HCT116 (cell line): Measurements from ENCODE around the gene ZSCAN5A. TPM values are rescaled to one million over a fixed set of nuclear protein-coding genes. Genes with fewer than 3 reads are reported as not detected.

Source experiments
- ATAC-seq: fragments of 200-7000 bp; cut with Tn5 transposase; 2 replicates; pipeline ENCODE4 v1.9.1; 2020; ENCODE audit warnings: mild to moderate bottlenecking, moderate library complexity
- BruUV-seq: library from RNA; stranded (reverse); fragments of 400-500 nt; replicated peaks from 2 replicates; lab custom pipeline; 2021; lab: Mats Ljungman, UMichigan
- CTCF ChIA-PET: fragments of 300-600 bp; sonication (Branson Sonifier 250); formaldehyde crosslinking; loops from one replicate; lab custom pipeline; 2021; ENCODE audit warnings: antibody characterized with exemption; lab: Charles Lee
- POLR2A ChIA-PET: fragments of 300-600, 350-600 bp; sonication (Branson Sonifier 250); formaldehyde crosslinking; loops from one replicate; lab custom pipeline; 2021; ENCODE audit warnings: antibody characterized with exemption; lab: Charles Lee
- RAD21 ChIA-PET, 2 experiments: fragments of 300-600 bp; sonication (Branson Sonifier 250); formaldehyde crosslinking; loops; one replicate each; lab custom pipeline; 2023; ENCODE audit warnings: low total read pairs in 2 of 2; ENCODE audit not compliant: uncharacterized antibody in 2 of 2, unreplicated experiment in 2 of 2, low non-redundant PET in 1 of 2; lab: Charles Lee
- DNase-seq: peaks from one replicate; pipeline ENCODE4 v3.0.0-alpha.2; 2010; ENCODE audit warnings: low read depth, low spot score
- H2AFZ ChIP-seq: fragments of 200-600 bp; shearing (Covaris generic), sonication (generic); 2 replicates; pipeline ENCODE4 v1.6.1; 2017; ENCODE audit warnings: low read depth, mixed run types, mixed read lengths, antibody characterized with exemption, low read length; ENCODE audit not compliant: poor library complexity, severe bottlenecking
- H3K27ac ChIP-seq: 2 replicates; pipeline ENCODE4 v1.5.1; 2012; ENCODE audit warnings: low read depth, low read length
- H3K27me3 ChIP-seq: fragments of 200-600 bp; sonication (generic); 2 replicates; pipeline ENCODE4 v1.6.1; 2016; ENCODE audit warnings: mixed run types, low read length, mixed read lengths; ENCODE audit not compliant: insufficient read depth
- H3K36me3 ChIP-seq, 2 experiments: fragments of 200-500 bp in 1 of 2; fragments of 200-600 bp in 1 of 2; sonication (Bioruptor generic) in 1 of 2; sonication (generic) in 1 of 2; 2 replicates each; pipeline versions ENCODE4 v1.5.1 to v1.6.1; 2014 to 2016; ENCODE audit warnings: low read length in 2 of 2, inconsistent platforms in 1 of 2, mixed read lengths in 1 of 2, mixed run types in 1 of 2; ENCODE audit not compliant: insufficient read depth in 2 of 2, control insufficient read depth in 1 of 2
- H3K4me1 ChIP-seq, 2 experiments: fragments of 200-600 bp in 1 of 2; sonication (generic) in 1 of 2; 2 replicates each; pipeline versions ENCODE4 v1.5.1 to v1.6.1; 2012 to 2017; ENCODE audit warnings: low read length in 2 of 2, inconsistent platforms in 1 of 2, mild to moderate bottlenecking in 1 of 2, mixed read lengths in 1 of 2, mixed run types in 1 of 2, moderate library complexity in 1 of 2; ENCODE audit not compliant: insufficient read depth in 2 of 2, control insufficient read depth in 1 of 2
- H3K4me2 ChIP-seq: fragments of 200-600 bp; sonication (generic); 2 replicates; pipeline ENCODE4 v1.6.1; 2017; ENCODE audit warnings: mixed run types, low read length, mixed read lengths
- H3K4me3 ChIP-seq, 2 experiments: fragments of 200-600 bp in 1 of 2; sonication (generic) in 1 of 2; replicated peaks in 1 of 2; 2 replicates each; pipeline ENCODE4 v1.5.1; 2011 to 2016; ENCODE audit warnings: low read length in 2 of 2, control low read depth in 1 of 2, low read depth in 1 of 2, mild to moderate bottlenecking in 1 of 2, mixed read lengths in 1 of 2, mixed run types in 1 of 2
- H3K79me2 ChIP-seq: fragments of 200-600 bp; sonication (generic); 2 replicates; pipeline ENCODE4 v1.6.1; 2017; ENCODE audit warnings: mild to moderate bottlenecking, mixed run types, low read length, moderate library complexity, mixed read lengths; ENCODE audit not compliant: insufficient read depth
- H3K9ac ChIP-seq: fragments of 200-600 bp; sonication (generic); 2 replicates; pipeline ENCODE4 v1.6.1; 2016; ENCODE audit warnings: low read length, mixed read lengths
- H3K9me2 ChIP-seq: fragments of 200-600 bp; sonication (generic), shearing (Covaris generic); 2 replicates; pipeline ENCODE4 v1.6.1; 2017; ENCODE audit warnings: mixed run types, mild to moderate bottlenecking, moderate library complexity; ENCODE audit not compliant: insufficient read depth
- H3K9me3 ChIP-seq, 2 experiments: fragments of 200-500 bp in 1 of 2; fragments of 200-600 bp in 1 of 2; sonication (Bioruptor generic) in 1 of 2; sonication (generic) in 1 of 2; 2 replicates each; pipeline ENCODE4 v1.6.1; 2014 to 2017; ENCODE audit warnings: low read length in 2 of 2, mixed read lengths in 2 of 2, inconsistent platforms in 1 of 2, low read depth in 1 of 2, mild to moderate bottlenecking in 1 of 2, mixed run types in 1 of 2, moderate library complexity in 1 of 2; ENCODE audit not compliant: control insufficient read depth in 1 of 2, insufficient read depth in 1 of 2
- H4K20me1 ChIP-seq: fragments of 200-600 bp; sonication (generic), shearing (Covaris generic); 2 replicates; pipeline ENCODE4 v1.6.1; 2017; ENCODE audit warnings: mixed run types, mild to moderate bottlenecking, moderate library complexity; ENCODE audit not compliant: insufficient read depth
- ATF3 ChIP-seq: IDR thresholded peaks from 2 replicates; pipeline ENCODE4 v1.6.1; 2012
- CBX3 ChIP-seq: IDR thresholded peaks from 2 replicates; pipeline ENCODE4 v1.6.1; 2012; ENCODE audit warnings: low read depth
- CEBPB ChIP-seq: IDR thresholded peaks from 2 replicates; pipeline ENCODE4 v1.6.1; 2012; ENCODE audit warnings: low read depth
- EGR1 ChIP-seq: IDR thresholded peaks from 2 replicates; pipeline ENCODE4 v1.6.1; 2012; ENCODE audit warnings: low read depth
- ELF1 ChIP-seq: IDR thresholded peaks from 2 replicates; pipeline ENCODE4 v1.6.1; 2012; ENCODE audit warnings: low read depth, borderline replicate concordance
- EZH2 ChIP-seq: fragments of 200-600 bp; sonication (generic); IDR thresholded peaks from 2 replicates; pipeline ENCODE4 v1.6.1; 2017; ENCODE audit warnings: antibody characterized with exemption, mixed run types
- EZH2phosphoT487 ChIP-seq: fragments of 200-600 bp; IDR thresholded peaks from 2 replicates; pipeline ENCODE4 v1.6.1; 2018; ENCODE audit warnings: antibody characterized with exemption, borderline replicate concordance
- FOSL1 ChIP-seq: IDR thresholded peaks from 2 replicates; pipeline ENCODE4 v1.6.1; 2012; ENCODE audit warnings: low read depth
- JUND ChIP-seq: IDR thresholded peaks from 2 replicates; pipeline ENCODE4 v1.6.1; 2012
- POLR2A ChIP-seq: IDR thresholded peaks from 2 replicates; pipeline ENCODE4 v1.7.0; 2011; ENCODE audit warnings: borderline replicate concordance; ENCODE audit not compliant: insufficient read depth, insufficient read length; ENCODE audit errors: extremely low read depth
- POLR2AphosphoS5 ChIP-seq: IDR thresholded peaks from 2 replicates; pipeline ENCODE4 v1.6.1; 2011; ENCODE audit warnings: mild to moderate bottlenecking, low read depth, low read length, moderate library complexity
- RAD21 ChIP-seq: IDR thresholded peaks from 2 replicates; pipeline ENCODE4 v1.6.1; 2012; ENCODE audit warnings: low read depth, mild to moderate bottlenecking
- SIN3A ChIP-seq: IDR thresholded peaks from 2 replicates; pipeline ENCODE4 v1.6.1; 2012; ENCODE audit warnings: low read depth
- SP1 ChIP-seq: IDR thresholded peaks from 2 replicates; pipeline ENCODE4 v1.6.1; 2012; ENCODE audit warnings: low read depth
- SRF ChIP-seq: IDR thresholded peaks from 2 replicates; pipeline ENCODE4 v1.6.1; 2012; ENCODE audit warnings: low read depth
- TCF7L2 ChIP-seq: IDR thresholded peaks from 2 replicates; pipeline ENCODE4 v1.7.0; 2011; ENCODE audit warnings: borderline replicate concordance, inconsistent platforms; ENCODE audit not compliant: insufficient read depth, insufficient read length; ENCODE audit errors: extremely low read depth
- YY1 ChIP-seq: IDR thresholded peaks from 2 replicates; pipeline ENCODE4 v1.6.1; 2011; ENCODE audit warnings: low read length, low read depth, moderate library complexity, mild to moderate bottlenecking; ENCODE audit not compliant: insufficient replicate concordance; ENCODE audit errors: extremely low read depth
- ZBTB33 ChIP-seq: IDR thresholded peaks from 2 replicates; pipeline ENCODE4 v1.6.1; 2011; ENCODE audit warnings: mild to moderate bottlenecking, low read length, moderate library complexity; ENCODE audit not compliant: insufficient replicate concordance; ENCODE audit errors: extremely low read depth
- ZFX ChIP-seq: fragments of 450-650 bp; IDR thresholded peaks from 2 replicates; pipeline ENCODE4 v1.6.1; 2017
- intact Hi-C: fragments of 100-400 bp; cut with micrococcal nuclease; formaldehyde crosslinking; loops from 2 replicates; pipeline ENCODE4 v1.10.0; 2022
- total RNA-seq: library from RNA; stranded (reverse); gene quantifications from one replicate; pipeline ENCODE4 v1.2.1, GENCODE V29; 2021; ENCODE audit not compliant: unreplicated experiment
- TF ChIP-seq, protein P1 (sequence below), 3 experiments: fragments of 200-600 bp in 1 of 3; sonication (generic) in 1 of 3; IDR thresholded peaks in 2 of 3; conservative IDR thresholded peaks in 1 of 3; 2 replicates each; pipeline ENCODE4 v1.5.1; 2012 to 2017; ENCODE audit warnings: low read depth in 2 of 3, low read length in 2 of 3, antibody characterized with exemption in 1 of 3, borderline replicate concordance in 1 of 3, control low read depth in 1 of 3, mild to moderate bottlenecking in 1 of 3, mixed read lengths in 1 of 3, mixed run types in 1 of 3, moderate library complexity in 1 of 3; ENCODE audit not compliant: insufficient read depth in 1 of 3

ZSCAN5A gene
- total RNA-seq, 1 experiment from 2014 or later: 9.2 TPM

DNA sequence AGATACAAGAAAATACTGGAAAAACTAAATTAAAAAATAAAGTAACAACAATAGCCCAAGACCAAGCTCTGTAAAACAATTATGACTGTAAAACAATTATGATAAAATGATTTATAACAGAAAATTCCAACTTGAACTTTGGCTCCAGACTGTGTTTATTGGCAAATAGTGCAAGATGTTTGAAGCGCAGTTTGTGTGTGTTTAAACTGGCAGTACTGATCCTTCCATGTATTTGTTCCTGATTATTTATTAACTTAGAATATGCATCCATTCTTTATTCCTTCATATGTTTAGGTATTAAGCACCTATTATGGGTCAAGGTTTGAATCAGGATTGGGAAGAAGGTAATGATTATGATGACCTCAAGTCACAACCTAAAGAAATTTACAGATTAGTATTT lies 40.9 kb upstream of the ZSCAN5A start:
- TF ChIP-seq EGR1: no peak
- no peak for TF ChIP-seq ATF3
- no peak for TF ChIP-seq CBX3
- TF ChIP-seq POLR2A: no peak
- TF ChIP-seq FOSL1: no peak
- no peak for TF ChIP-seq SP1
- TF ChIP-seq POLR2AphosphoS5: no peak
- no peak for TF ChIP-seq YY1
- TF ChIP-seq SIN3A: no peak
- no peak for TF ChIP-seq SRF
- TF ChIP-seq TCF7L2: no peak
- TF ChIP-seq EZH2phosphoT487: no peak
- TF ChIP-seq CEBPB: no peak
- TF ChIP-seq, protein P1, sequence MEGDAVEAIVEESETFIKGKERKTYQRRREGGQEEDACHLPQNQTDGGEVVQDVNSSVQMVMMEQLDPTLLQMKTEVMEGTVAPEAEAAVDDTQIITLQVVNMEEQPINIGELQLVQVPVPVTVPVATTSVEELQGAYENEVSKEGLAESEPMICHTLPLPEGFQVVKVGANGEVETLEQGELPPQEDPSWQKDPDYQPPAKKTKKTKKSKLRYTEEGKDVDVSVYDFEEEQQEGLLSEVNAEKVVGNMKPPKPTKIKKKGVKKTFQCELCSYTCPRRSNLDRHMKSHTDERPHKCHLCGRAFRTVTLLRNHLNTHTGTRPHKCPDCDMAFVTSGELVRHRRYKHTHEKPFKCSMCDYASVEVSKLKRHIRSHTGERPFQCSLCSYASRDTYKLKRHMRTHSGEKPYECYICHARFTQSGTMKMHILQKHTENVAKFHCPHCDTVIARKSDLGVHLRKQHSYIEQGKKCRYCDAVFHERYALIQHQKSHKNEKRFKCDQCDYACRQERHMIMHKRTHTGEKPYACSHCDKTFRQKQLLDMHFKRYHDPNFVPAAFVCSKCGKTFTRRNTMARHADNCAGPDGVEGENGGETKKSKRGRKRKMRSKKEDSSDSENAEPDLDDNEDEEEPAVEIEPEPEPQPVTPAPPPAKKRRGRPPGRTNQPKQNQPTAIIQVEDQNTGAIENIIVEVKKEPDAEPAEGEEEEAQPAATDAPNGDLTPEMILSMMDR (IDR thresholded peaks at IDR 0.05 in 2 of 3, conservative IDR thresholded peaks at IDR 0.05 in 1 of 3; ENCODE audit: borderline replicate concordance in 1 of 3, insufficient read depth in 1 of 3, low read depth in 2 of 3, low read length in 2 of 3): no peak
- TF ChIP-seq JUND: no peak
- no peak for TF ChIP-seq RAD21
- TF ChIP-seq ZBTB33: no peak
- TF ChIP-seq EZH2: no peak
- TF ChIP-seq ELF1: no peak
- TF ChIP-seq ZFX: no peak
- Histone ChIP-seq H2AFZ (no peak overlapping the region), H3K27me3 (no peaks in the 10 kb centered on the region), H3K27ac (no peak overlapping the region), H3K36me3 (no peaks in the 10 kb centered on the region), H3K9me3 (no peaks in the 10 kb centered on the region), H3K4me2 (no peak overlapping the region), H3K9me2 (no peaks in the 10 kb centered on the region), H3K9ac (no peak overlapping the region), H3K4me3 (no peak overlapping the region), H3K79me2 (no peaks in the 10 kb centered on the region), H4K20me1 (no peaks in the 10 kb centered on the region), H3K4me1 (no peaks in the 10 kb centered on the region)
- BruUV-seq: no TSS peak
- POLR2A ChIA-PET: no interaction called here
- DNase-seq: no peak
- ATAC-seq: no peak
- CTCF ChIA-PET: no interaction called here
- intact Hi-C loops: no loop called here
- RAD21 ChIA-PET: no interaction called here
